LNCAP (cell line): Measurements from ENCODE around the gene SYNDIG1.

Source experiments
- CTCF ChIP-seq: fragments of 450-650 bp; IDR thresholded peaks from 2 replicates; pipeline ENCODE4 v1.5.1; 2017; ENCODE audit warnings: mild to moderate bottlenecking

SYNDIG1 gene

GRCh38 chr20:24701027-24701426 is 231.6 kb downstream of the SYNDIG1 start:
- no peak for TF ChIP-seq CTCF

- TF ChIP-seq CTCF, result no peak
Observed at GRCh38 chr20:24701668-24702067, 232.2 kb downstream of the SYNDIG1 start.

GRCh38 chr20:24702501-24703283 is 233.3 kb downstream of the SYNDIG1 start:
- no peak for TF ChIP-seq CTCF

- TF ChIP-seq CTCF, result no peak
Observed at GRCh38 chr20:24703284-24703610, 233.8 kb downstream of the SYNDIG1 start.

- TF ChIP-seq CTCF, result no peak
Observed at GRCh38 chr20:24704899-24705298, 235.5 kb downstream of the SYNDIG1 start.

GRCh38 chr20:24705486-24705885 is 236.1 kb downstream of the SYNDIG1 start:
- peak; percentile 61 for TF ChIP-seq CTCF

GRCh38 chr20:24708411-24709295 is 239.2 kb downstream of the SYNDIG1 start:
- no peak for TF ChIP-seq CTCF
